Vagina (tissue), 2 donors: ENCODE results near the gene FGGY.

Experiments used
- POLR2A ChIP-seq, 2 donors: fragments of 450-650 bp; IDR thresholded peaks; one replicate each; pipeline ENCODE4 v1.6.1; 2017; ENCODE audit warnings: antibody characterized with exemption in 2 of 2, mild to moderate bottlenecking in 2 of 2, moderate library complexity in 2 of 2
- TF ChIP-seq, protein P1 (sequence below), 3 experiments: fragments of 450-650 bp in 2 of 3; fragments of 200-600 bp in 1 of 3; sonication (generic) in 1 of 3; IDR thresholded peaks; one replicate each; pipeline ENCODE4 v1.5.1; 2017 to 2019; ENCODE audit warnings: antibody characterized with exemption in 3 of 3, mild to moderate bottlenecking in 2 of 3, moderate library complexity in 2 of 3

DNA sequence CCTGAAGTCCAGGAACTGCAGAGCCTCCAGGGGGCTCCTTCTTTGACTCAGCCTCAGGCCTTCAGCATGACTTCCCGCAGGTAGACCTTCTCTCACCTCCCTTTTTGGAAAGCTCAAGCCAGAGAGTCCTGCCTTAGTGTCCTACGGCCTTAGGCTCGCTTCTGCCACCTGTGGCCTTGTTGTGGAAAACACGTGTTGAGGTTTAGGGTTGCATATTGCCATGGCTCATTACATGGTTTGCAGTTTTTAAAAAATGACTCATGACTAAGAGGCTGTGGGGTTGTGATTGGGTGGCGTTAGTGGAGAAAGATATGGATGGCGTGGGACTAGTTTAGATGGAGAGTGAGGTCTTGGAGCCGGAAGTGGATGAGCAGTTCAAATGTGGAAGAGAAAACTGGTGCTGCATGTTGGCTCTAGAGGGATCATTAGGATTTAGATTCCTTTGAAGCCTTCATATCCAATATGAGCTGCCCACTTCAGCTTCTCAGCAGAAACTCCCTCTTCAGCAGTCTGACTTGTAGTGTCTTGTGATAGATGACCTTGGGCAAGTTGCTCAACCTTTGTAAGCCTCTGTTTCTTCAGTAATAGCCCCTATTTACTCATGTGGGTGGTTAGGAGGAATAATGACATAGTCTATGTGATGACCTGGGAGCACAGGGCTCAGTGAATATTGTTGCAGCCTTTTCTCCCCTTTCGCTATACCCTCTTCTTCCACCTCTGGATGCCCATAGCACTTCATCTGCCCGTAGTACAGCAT is 6.5 kb upstream of the FGGY start:
- TF ChIP-seq, protein P1, sequence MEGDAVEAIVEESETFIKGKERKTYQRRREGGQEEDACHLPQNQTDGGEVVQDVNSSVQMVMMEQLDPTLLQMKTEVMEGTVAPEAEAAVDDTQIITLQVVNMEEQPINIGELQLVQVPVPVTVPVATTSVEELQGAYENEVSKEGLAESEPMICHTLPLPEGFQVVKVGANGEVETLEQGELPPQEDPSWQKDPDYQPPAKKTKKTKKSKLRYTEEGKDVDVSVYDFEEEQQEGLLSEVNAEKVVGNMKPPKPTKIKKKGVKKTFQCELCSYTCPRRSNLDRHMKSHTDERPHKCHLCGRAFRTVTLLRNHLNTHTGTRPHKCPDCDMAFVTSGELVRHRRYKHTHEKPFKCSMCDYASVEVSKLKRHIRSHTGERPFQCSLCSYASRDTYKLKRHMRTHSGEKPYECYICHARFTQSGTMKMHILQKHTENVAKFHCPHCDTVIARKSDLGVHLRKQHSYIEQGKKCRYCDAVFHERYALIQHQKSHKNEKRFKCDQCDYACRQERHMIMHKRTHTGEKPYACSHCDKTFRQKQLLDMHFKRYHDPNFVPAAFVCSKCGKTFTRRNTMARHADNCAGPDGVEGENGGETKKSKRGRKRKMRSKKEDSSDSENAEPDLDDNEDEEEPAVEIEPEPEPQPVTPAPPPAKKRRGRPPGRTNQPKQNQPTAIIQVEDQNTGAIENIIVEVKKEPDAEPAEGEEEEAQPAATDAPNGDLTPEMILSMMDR (IDR thresholded peaks at IDR 0.05): no peak
- TF ChIP-seq POLR2A (IDR thresholded peaks at IDR 0.05): no peak
